Skeletal muscle satellite cell (primary cell): ENCODE results near the gene HPX.

Experiments
- H3K27me3 ChIP-seq: 2 replicates; pipeline ENCODE4 v1.7.0; 2013; ENCODE audit warnings: low read length; ENCODE audit not compliant: control insufficient read depth, insufficient read depth
- H3K36me3 ChIP-seq: 2 replicates; pipeline ENCODE4 v1.7.0; 2013; ENCODE audit warnings: mild to moderate bottlenecking, control low read depth, low read length; ENCODE audit not compliant: insufficient read depth
- H3K4me1 ChIP-seq: 2 replicates; pipeline ENCODE4 v1.7.0; 2013; ENCODE audit warnings: low read length; ENCODE audit not compliant: control insufficient read depth, insufficient read depth
- H3K4me2 ChIP-seq: 2 replicates; pipeline ENCODE4 v1.7.0; 2013; ENCODE audit warnings: mild to moderate bottlenecking, low read length
- H3K4me3 ChIP-seq: 2 replicates; pipeline ENCODE4 v1.7.0; 2013; ENCODE audit warnings: low read length
- H3K9ac ChIP-seq: 2 replicates; pipeline ENCODE4 v1.7.0; 2013; ENCODE audit warnings: mild to moderate bottlenecking, low read depth, low read length, moderate library complexity
- H3K9me3 ChIP-seq: replicated peaks from 2 replicates; pipeline ENCODE4 v1.7.0; 2013; ENCODE audit warnings: mild to moderate bottlenecking, control low read depth, low read length

Gene HPX

DNA sequence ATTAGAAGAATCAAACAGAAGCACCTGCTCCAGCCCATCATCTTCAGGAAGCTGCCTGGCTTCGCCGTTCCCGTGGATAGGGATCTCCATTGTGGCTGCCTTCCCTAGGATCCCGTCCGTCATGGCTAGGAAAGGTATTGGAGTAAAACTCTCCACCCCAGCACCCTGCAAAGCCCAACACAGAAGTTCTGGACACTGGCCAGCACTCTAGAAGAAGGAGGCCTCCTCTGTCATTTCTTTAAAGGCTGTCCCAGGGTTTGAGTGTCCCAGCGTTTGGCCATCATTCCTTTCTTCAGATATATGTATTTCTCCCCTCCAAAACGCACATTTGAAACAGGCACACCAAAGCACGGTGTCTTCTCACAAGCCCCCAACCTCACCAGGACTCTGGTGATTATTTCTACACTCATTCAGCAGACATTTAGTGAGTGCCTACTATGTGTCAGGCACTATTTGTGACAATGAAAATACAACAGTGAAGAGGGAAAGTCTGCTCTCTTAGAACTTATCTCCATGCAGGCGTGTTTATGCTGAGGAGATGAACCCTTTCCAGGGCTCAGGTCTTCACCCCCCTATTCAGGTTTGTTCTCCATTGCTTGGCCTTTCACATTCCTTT is 39.6 kb upstream of the HPX start:
- Histone ChIP-seq H3K9ac (peak overlapping the region; percentile 98), H3K4me2 (peak overlapping the region; percentile 98), H3K36me3 (peaks cover 57% of the 10 kb centered on the region), H3K9me3 (no peaks in the 10 kb centered on the region), H3K4me1 (peaks cover 22% of the 10 kb centered on the region), H3K27me3 (no peaks in the 10 kb centered on the region), H3K4me3 (peak overlapping the region; percentile 88)

DNA sequence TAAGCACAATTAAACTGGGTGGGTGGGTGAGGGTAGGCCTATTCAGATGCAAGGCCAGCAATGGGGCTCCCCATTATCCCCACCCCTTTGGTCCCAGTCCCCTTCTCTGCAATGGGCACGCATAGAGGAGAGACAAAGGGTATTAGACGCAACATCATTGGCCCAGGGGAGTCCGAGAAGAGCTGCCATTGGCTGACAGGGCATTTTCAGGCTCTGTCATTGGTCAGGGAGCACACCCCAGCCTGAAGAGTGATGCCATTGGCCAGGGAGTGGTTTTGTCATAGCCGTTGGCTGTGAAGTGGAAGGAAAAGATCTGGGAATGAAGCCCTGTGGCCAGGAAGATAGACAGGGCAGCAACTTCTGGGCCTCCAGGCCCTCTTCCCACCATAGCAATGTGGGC is 35.8 kb upstream of the HPX start:
- H3K9ac ChIP-seq = no peak overlapping the region
- peaks cover 26% of the 10 kb centered on the region for H3K4me1 ChIP-seq
- H3K4me3 ChIP-seq = no peak overlapping the region
- H3K4me2 ChIP-seq = no peak overlapping the region
- H3K27me3 ChIP-seq = no peaks in the 10 kb centered on the region
- H3K9me3 ChIP-seq = no peaks in the 10 kb centered on the region
- peaks cover 31% of the 10 kb centered on the region for H3K36me3 ChIP-seq

DNA sequence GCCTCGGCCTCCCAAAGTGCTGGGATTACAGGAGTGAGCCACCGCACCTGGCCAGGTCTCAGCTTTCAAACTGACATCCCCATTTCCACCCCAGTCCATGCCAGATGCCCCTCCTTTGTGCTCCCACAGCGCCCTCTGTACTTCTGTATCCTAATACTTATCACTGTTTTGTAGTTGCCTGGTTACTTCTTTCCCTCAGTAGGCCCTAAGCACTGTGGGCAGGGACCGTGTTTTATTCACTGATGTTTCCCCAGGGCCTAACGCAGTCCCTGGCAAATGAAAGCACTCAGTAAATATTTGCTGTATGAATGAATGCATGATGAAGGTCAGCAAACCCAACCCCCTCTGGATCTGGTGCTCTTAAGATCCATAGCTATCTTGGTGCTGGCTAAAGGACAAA is 35.1 kb upstream of the HPX start:
- Histone ChIP-seq H3K9ac (no peak overlapping the region), H3K4me2 (no peak overlapping the region), H3K36me3 (peaks cover 31% of the 10 kb centered on the region), H3K4me3 (no peak overlapping the region), H3K4me1 (peaks cover 26% of the 10 kb centered on the region), H3K27me3 (no peaks in the 10 kb centered on the region), H3K9me3 (no peaks in the 10 kb centered on the region)

DNA sequence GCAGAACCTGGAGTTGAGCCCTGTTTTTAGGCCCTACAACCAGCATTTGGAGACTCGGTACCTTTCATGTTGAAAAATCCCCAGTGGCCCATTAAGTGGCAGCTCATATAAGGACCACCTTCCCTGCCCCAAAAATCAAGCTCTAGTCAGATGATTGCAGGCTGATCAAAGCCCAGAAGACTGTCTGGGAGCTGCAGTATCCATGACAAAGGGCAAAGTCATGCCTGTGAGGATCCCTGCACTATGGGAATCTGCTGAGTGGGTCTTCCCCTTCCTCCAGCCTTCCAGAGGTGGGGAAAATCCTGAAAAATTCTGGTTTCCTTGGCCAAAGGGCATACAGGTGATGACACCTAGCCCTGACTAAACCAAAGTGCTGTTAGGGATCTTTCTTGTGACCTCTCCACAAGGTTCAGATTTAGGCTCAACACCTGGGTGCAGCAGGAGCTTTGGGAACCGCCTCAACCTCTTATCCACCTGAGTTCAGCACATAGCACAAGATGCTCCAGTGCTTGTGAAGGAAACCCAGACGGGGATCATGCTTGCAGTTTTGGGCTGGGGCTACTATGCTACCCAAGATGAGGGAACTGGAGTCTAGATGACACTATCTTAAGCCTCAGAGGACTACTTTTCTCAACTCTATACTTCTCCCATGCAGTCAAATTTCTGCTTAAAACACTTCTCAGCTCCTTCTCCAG is 34.2 kb upstream of the HPX start:
- Histone ChIP-seq H3K36me3 (peaks cover 31% of the 10 kb centered on the region), H3K9ac (peak overlapping the region; percentile 87), H3K9me3 (no peaks in the 10 kb centered on the region), H3K4me1 (peaks cover 21% of the 10 kb centered on the region), H3K27me3 (no peaks in the 10 kb centered on the region), H3K4me2 (peak overlapping the region; percentile 92), H3K4me3 (peak overlapping the region; percentile 84)

DNA sequence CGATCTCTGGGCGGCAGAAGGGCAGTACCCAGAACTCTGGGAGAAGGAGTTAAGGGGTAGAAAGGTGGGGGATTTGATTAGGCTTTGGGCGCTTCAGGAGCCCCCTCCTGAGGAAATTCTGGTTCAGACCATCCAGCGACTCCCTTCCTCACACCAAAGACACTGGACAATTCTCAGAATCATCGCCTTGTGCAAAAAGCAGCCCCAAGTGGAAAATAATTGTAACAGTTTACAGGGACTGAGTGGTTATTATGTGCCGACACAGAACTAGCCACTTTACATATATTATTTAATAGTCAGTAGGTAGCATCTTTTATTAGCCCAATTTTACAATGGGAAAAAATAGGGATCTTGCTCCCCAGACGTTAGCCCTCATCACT is 33.6 kb upstream of the HPX start:
- no peaks in the 10 kb centered on the region for H3K27me3 ChIP-seq
- peak overlapping the region; percentile 92 for H3K4me2 ChIP-seq
- H3K9ac ChIP-seq = peak overlapping the region; percentile 87
- no peaks in the 10 kb centered on the region for H3K9me3 ChIP-seq
- H3K4me3 ChIP-seq = peak overlapping the region; percentile 84
- H3K36me3 ChIP-seq = peaks cover 29% of the 10 kb centered on the region
- H3K4me1 ChIP-seq = peaks cover 20% of the 10 kb centered on the region

DNA sequence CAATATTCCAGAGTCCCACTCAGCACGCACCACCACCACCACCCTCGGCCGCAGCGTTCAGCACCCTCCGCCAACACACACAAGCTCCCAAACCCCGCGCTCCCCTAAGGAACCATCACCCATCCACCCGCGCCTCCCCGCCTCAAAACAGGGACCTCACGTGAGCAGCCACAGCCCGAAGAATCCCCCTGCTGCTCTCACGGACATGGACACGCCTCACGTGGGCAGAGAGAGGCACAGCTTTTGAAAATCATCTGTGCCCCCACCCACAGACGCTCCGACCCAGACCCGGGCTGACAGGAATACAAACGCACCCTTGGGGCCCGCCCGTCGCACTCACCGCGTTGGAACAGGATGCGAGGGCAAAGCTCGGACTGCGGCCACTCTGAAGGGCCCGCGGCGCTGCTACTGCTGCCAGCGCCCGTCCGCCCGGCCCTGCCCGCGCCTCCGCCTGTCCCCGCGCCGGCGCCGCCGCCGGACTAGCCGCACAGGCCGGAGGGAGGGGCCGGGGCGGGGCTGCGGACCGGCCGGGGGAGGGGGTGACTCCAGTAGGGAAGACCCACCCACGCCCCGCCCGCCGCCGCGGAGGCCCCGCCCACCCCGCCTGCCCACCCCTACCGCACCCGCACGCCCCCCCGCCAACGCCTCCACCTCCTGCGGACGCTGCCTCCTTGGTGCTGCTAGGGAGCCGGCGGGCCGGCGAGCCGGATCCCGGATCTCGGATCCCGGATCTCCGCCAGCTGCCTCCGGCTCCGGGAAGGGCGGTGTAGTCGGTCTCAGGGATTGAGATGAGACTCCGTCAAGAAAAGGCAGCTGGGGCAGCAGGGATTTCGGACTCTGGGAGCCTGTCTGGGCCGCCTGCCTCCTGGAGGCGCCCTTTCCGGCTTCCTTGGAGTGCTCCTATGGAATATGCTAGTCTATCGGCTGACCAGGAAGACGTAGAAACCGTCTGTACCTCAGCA is 32.9 kb upstream of the HPX start, which contains the start of gene TRIM3:
Gene TRIM3, minus strand, starts transcription at position 491 of the 962 bp plus-strand sequence. CDS start 8,246 bp downstream, outside the sequence.
- peaks cover 22% of the 10 kb centered on the region for H3K36me3 ChIP-seq
- peak within 1 kb of the TSS; percentile 91 for H3K4me3 ChIP-seq
- H3K4me1 ChIP-seq = peaks cover 25% of the 10 kb centered on the region
- peak within 1 kb of the TSS; percentile 97 for H3K4me2 ChIP-seq
- no peaks in the 10 kb centered on the region for H3K9me3 ChIP-seq
- H3K9ac ChIP-seq = peak within 1 kb of the TSS; percentile 88
- H3K27me3 ChIP-seq = no peaks in the 10 kb centered on the region

DNA sequence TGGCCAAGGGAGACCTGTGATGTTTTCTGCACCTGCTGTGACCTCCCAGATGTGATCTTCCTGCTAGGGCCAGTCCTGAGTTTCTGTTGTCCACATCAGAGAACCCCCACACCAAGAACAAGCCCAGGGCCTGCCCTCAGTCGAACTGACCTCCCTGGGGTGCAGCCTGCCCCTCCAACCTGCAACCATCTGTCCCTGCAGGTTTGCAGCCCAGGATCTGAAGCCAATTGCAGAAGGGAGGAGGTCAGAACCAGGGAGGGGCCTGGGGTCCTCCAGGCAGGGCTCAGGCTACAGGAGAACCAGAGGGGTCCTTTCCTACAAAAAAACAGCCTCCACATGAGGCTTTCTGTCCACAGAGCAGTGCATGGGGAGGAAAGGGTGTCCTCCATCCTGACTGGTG is 32.1 kb upstream of the HPX start:
- no peaks in the 10 kb centered on the region for H3K9me3 ChIP-seq

DNA sequence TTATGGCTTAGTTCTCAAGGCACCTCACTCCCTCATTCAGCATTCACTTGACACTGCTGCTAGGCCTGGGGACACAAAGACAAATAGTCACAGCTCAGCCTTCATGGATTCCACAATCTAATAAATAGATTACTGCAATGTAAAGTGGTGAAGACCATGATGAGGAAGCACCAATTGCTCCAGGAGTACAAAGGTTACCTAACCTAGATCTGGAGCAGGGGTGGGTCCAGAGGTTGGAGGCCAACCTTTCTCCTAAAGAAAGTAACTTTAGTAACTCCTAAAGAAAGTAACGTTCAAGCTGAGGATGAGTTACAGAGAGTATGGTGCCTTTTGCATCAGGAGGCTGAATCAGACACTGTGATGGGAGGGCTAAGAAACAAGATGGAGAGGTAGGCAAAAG is 28.8 kb upstream of the HPX start:
- Histone ChIP-seq H3K9ac (no peak overlapping the region), H3K4me3 (no peak overlapping the region), H3K4me1 (peaks cover 19% of the 10 kb centered on the region), H3K27me3 (no peaks in the 10 kb centered on the region), H3K36me3 (peaks cover 6% of the 10 kb centered on the region), H3K9me3 (no peaks in the 10 kb centered on the region), H3K4me2 (no peak overlapping the region)

More for the DNA sequence above, 32.1 kb upstream of the HPX start:
- Histone ChIP-seq H3K4me3 (peak overlapping the region; percentile 91), H3K4me2 (peak overlapping the region; percentile 97), H3K4me1 (peaks cover 25% of the 10 kb centered on the region), H3K36me3 (peaks cover 14% of the 10 kb centered on the region), H3K27me3 (no peaks in the 10 kb centered on the region), H3K9ac (peak overlapping the region; percentile 88)

DNA sequence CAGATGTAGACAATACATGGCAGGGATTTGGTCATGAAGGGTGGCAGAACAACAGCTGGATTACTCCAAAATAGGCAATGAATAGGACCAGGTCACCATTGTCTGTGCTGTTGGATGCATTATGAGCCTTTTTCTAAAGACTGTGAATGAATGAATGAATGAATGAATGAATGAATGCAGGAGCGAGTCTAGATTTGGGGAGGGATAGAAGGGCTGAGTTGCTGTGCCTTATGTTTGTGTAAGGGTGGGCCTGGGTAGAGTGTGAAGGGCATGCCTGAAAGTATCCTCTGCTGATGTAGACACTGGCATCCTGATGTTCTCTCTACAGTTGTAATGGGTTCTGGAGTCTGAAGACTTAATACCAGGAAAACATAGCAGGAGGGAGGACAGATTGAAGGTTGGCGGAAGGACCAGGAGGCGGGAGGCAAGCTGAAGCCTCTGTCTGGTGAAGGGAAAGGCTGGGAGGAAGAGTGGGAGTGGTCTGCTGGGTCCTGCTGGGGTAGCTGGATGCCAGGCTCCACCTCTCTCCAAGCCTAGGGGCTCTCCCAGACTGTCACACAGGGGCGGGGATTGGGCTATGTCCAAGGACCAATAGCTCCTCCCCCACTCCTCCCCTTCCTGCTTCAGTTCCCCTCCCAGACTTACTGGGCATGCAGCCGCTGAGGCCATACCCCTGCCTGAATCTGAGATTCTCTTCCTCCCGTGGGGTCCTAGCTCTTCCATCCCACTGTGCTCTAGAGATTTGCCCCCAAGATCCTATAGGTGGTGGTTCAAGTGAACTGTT is 28.1 kb upstream of the HPX start:
- H3K27me3 ChIP-seq = no peaks in the 10 kb centered on the region
- peaks cover 14% of the 10 kb centered on the region for H3K4me1 ChIP-seq
- H3K4me2 ChIP-seq = no peak overlapping the region
- no peak overlapping the region for H3K4me3 ChIP-seq
- H3K36me3 ChIP-seq = peaks cover 13% of the 10 kb centered on the region
- no peak overlapping the region for H3K9ac ChIP-seq
- no peaks in the 10 kb centered on the region for H3K9me3 ChIP-seq

DNA sequence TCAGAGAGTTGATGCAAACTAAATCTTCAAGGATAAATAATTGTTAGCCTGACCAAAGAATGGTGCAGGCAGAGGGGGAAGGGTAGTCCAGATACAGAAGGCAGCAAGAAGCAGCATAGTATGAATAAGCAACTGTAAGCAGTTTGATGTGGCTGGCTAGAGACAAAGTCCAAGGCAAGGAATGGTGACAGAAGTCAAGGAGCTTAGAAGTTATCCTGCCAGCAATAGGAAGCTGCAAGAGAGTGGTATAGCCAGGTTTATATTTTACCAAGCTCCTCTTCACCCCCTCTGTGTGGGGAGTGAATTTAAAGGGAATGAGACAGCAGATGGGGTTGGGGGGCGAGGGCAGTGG is 18.3 kb upstream of the HPX start:
- H3K27me3 ChIP-seq = no peaks in the 10 kb centered on the region
- peaks cover 72% of the 10 kb centered on the region for H3K36me3 ChIP-seq
- no peaks in the 10 kb centered on the region for H3K9me3 ChIP-seq
- no peaks in the 10 kb centered on the region for H3K4me1 ChIP-seq
- H3K9ac ChIP-seq = no peak overlapping the region
- H3K4me2 ChIP-seq = no peak overlapping the region
- H3K4me3 ChIP-seq = no peak overlapping the region
